Measurements from ENCODE around the gene TMEM208. TPM values are rescaled to one million over a fixed set of nuclear protein-coding genes. Genes with fewer than 3 reads are reported as not detected.

The TMEM208 gene
- total and polyA plus RNA-seq, 4 donors: 22.3 to 140 (median 70.2) TPM

DNA sequence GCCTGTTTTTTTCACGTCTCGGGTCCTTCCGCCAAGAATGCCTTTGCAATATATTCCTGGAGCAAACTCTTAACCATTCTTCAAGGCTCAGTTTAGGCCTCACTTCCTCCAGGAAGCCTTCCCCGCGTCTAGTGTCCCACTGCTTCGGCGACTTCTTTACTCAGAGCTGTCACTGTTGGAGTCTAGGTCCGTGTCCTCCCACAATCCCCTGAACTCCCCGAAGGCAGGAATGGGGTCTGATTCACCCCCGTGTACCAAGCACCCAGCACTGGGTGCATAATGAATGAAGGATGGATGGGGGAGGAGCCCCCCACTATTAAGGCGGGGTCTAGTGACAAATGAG, 43.7 kb upstream of the TMEM208 start:
- no peak for DNase-seq (ENCODE audit: low spot score)
- Histone ChIP-seq H3K27me3 (ENCODE audit: control insufficient read depth in 4 of 4, insufficient read depth in 4 of 4, low read length in 3 of 4) (no peaks in the 10 kb centered on the region), H3K4me3 (ENCODE audit: low read depth in 1 of 3, low read length in 3 of 3) (peak overlapping the region in 2 of 3 donors; percentile 16 to 66), H3K36me3 (ENCODE audit: control insufficient read depth in 4 of 4, insufficient read depth in 3 of 4, low read depth in 1 of 4, low read length in 3 of 4) (no peaks in the 10 kb centered on the region), H3K9ac (ENCODE audit: low read depth in 1 of 2, low read length in 2 of 2) (no peak overlapping the region), H3K27ac (ENCODE audit: low read depth in 1 of 2, low read length in 2 of 2) (peak overlapping the region; percentile 84 to 85), H3K9me3 (ENCODE audit: control insufficient read depth in 4 of 4, low read length in 3 of 4) (no peaks in the 10 kb centered on the region), H3K4me1 (ENCODE audit: control insufficient read depth in 4 of 4, insufficient read depth in 4 of 4, low read length in 3 of 4) (peaks cover 11 to 34% (median 22%) of the 10 kb centered on the region in 4 donors)
- TF ChIP-seq NR2F2 (IDR thresholded peaks at IDR 0.05): no peak
- peak in 1 of 2 donors; percentile 15 for TF ChIP-seq RXRA (IDR thresholded peaks at IDR 0.05)
- no peak for TF ChIP-seq FOXA2 (IDR thresholded peaks at IDR 0.05)
- 24% methylated on average over 11 of the region's 11 CpGs for WGBS

DNA sequence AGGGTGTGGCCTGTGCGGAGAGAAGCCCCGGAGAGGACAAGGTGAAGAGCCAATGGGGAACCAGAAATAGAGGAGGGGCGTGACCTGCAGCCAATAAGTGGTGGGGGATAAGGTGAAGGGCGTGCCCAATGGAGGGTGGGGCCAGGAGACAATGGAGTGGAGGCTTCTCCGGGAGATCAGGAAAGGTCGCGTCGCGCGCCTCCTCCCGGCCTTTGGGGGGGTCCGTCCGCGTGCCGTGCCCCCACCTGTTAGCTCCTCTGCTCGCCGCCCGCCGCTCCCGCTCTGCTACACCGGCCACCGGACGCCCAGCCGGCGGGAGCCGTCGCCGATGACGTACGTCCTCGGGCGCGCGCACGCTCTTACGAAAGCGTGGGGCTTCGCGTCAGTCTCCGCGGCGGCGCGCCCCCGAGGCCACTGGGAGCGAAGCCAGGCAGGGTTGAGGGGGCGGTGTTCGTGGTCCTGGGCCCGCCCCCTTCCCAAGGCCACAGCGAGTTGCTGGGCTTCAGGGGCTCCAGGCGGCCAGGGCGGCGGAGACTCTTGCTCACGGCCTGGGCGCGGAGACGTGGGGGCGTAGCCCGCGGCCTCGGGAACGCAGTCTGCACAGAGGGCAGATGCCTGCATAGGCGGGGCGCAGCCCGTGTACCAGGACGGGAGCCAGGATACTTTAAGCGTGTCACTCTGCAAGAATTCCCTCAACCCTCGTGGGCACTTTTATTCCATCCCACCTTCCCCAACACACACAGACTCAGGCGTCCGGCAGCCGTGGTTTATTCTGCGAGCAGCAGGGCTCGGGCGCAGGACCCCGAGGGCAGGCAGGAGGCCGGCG, 43.1 kb upstream of the TMEM208 start, which contains the start of gene MATCAP1:
MATCAP1 (minus strand) TSS at position 337 of the 826 bp plus-strand sequence. CDS start 3,353 bp downstream, outside the sequence.
- H3K4me1 ChIP-seq (ENCODE audit: control insufficient read depth in 4 of 4, insufficient read depth in 4 of 4, low read length in 3 of 4): peaks cover 8 to 29% (median 19%) of the 10 kb centered on the region in 4 donors
- WGBS: under 1% methylated on average over 77 of the region's 77 CpGs
- DNase-seq (ENCODE audit: low spot score): peak; percentile 88
- H3K9me3 ChIP-seq (ENCODE audit: control insufficient read depth in 4 of 4, low read length in 3 of 4): no peaks in the 10 kb centered on the region
- H3K4me3 ChIP-seq (ENCODE audit: low read depth in 1 of 3, low read length in 3 of 3): peak within 1 kb of the TSS; percentile 58 to 69 (median 66)
- H3K27me3 ChIP-seq (ENCODE audit: control insufficient read depth in 4 of 4, insufficient read depth in 4 of 4, low read length in 3 of 4): no peaks in the 10 kb centered on the region
- H3K27ac ChIP-seq (ENCODE audit: low read depth in 1 of 2, low read length in 2 of 2): peak within 1 kb of the TSS; percentile 84 to 85
- TF ChIP-seq FOXA1 (IDR thresholded peaks at IDR 0.05) (no peak), YY1 (IDR thresholded peaks at IDR 0.05) (peak; percentile 70), RAD21 (IDR thresholded peaks at IDR 0.05) (no peak), GABPA (IDR thresholded peaks at IDR 0.05 in 1 of 2, conservative IDR thresholded peaks at IDR 0.05 in 1 of 2) (peak in 1 of 2 donors; percentile 37), RXRA (IDR thresholded peaks at IDR 0.05) (peak; percentile 5 to 20), HNF4G (IDR thresholded peaks at IDR 0.05) (no peak), SP1 (IDR thresholded peaks at IDR 0.05) (peak; percentile 70), JUND (IDR thresholded peaks at IDR 0.05) (no peak), FOXA2 (IDR thresholded peaks at IDR 0.05) (no peak), HNF4A (conservative IDR thresholded peaks at IDR 0.05) (no peak), EGR1 (IDR thresholded peaks at IDR 0.05; ENCODE audit: low read depth in 2 of 2) (peak; percentile 75 to 76), NR2F2 (IDR thresholded peaks at IDR 0.05) (peak; percentile 41), TAF1 (conservative IDR thresholded peaks at IDR 0.05) (no peak)
- TF ChIP-seq, protein P1, sequence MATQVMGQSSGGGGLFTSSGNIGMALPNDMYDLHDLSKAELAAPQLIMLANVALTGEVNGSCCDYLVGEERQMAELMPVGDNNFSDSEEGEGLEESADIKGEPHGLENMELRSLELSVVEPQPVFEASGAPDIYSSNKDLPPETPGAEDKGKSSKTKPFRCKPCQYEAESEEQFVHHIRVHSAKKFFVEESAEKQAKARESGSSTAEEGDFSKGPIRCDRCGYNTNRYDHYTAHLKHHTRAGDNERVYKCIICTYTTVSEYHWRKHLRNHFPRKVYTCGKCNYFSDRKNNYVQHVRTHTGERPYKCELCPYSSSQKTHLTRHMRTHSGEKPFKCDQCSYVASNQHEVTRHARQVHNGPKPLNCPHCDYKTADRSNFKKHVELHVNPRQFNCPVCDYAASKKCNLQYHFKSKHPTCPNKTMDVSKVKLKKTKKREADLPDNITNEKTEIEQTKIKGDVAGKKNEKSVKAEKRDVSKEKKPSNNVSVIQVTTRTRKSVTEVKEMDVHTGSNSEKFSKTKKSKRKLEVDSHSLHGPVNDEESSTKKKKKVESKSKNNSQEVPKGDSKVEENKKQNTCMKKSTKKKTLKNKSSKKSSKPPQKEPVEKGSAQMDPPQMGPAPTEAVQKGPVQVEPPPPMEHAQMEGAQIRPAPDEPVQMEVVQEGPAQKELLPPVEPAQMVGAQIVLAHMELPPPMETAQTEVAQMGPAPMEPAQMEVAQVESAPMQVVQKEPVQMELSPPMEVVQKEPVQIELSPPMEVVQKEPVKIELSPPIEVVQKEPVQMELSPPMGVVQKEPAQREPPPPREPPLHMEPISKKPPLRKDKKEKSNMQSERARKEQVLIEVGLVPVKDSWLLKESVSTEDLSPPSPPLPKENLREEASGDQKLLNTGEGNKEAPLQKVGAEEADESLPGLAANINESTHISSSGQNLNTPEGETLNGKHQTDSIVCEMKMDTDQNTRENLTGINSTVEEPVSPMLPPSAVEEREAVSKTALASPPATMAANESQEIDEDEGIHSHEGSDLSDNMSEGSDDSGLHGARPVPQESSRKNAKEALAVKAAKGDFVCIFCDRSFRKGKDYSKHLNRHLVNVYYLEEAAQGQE (IDR thresholded peaks at IDR 0.05): no peak
- TF ChIP-seq, protein P2, sequence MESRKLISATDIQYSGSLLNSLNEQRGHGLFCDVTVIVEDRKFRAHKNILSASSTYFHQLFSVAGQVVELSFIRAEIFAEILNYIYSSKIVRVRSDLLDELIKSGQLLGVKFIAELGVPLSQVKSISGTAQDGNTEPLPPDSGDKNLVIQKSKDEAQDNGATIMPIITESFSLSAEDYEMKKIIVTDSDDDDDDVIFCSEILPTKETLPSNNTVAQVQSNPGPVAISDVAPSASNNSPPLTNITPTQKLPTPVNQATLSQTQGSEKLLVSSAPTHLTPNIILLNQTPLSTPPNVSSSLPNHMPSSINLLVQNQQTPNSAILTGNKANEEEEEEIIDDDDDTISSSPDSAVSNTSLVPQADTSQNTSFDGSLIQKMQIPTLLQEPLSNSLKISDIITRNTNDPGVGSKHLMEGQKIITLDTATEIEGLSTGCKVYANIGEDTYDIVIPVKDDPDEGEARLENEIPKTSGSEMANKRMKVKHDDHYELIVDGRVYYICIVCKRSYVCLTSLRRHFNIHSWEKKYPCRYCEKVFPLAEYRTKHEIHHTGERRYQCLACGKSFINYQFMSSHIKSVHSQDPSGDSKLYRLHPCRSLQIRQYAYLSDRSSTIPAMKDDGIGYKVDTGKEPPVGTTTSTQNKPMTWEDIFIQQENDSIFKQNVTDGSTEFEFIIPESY (IDR thresholded peaks at IDR 0.05): no peak
- TF ChIP-seq, protein P3, sequence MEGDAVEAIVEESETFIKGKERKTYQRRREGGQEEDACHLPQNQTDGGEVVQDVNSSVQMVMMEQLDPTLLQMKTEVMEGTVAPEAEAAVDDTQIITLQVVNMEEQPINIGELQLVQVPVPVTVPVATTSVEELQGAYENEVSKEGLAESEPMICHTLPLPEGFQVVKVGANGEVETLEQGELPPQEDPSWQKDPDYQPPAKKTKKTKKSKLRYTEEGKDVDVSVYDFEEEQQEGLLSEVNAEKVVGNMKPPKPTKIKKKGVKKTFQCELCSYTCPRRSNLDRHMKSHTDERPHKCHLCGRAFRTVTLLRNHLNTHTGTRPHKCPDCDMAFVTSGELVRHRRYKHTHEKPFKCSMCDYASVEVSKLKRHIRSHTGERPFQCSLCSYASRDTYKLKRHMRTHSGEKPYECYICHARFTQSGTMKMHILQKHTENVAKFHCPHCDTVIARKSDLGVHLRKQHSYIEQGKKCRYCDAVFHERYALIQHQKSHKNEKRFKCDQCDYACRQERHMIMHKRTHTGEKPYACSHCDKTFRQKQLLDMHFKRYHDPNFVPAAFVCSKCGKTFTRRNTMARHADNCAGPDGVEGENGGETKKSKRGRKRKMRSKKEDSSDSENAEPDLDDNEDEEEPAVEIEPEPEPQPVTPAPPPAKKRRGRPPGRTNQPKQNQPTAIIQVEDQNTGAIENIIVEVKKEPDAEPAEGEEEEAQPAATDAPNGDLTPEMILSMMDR (IDR thresholded peaks at IDR 0.05; ENCODE audit: low read depth, low read length, missing input control): no peak
- TF ChIP-seq, protein P4, sequence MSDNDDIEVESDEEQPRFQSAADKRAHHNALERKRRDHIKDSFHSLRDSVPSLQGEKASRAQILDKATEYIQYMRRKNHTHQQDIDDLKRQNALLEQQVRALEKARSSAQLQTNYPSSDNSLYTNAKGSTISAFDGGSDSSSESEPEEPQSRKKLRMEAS (IDR thresholded peaks at IDR 0.05): no peak
- TF ChIP-seq, protein P5, sequence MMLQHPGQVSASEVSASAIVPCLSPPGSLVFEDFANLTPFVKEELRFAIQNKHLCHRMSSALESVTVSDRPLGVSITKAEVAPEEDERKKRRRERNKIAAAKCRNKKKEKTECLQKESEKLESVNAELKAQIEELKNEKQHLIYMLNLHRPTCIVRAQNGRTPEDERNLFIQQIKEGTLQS (IDR thresholded peaks at IDR 0.05): no peak
- H3K36me3 ChIP-seq (ENCODE audit: control insufficient read depth in 4 of 4, insufficient read depth in 3 of 4, low read depth in 1 of 4, low read length in 3 of 4): no peaks in the 10 kb centered on the region
- peak within 1 kb of the TSS in 1 of 2 donors; percentile 53 for H3K9ac ChIP-seq (ENCODE audit: low read depth in 1 of 2, low read length in 2 of 2)
